GM12874 (cell line): ENCODE data around the gene UNC45A.

Experiments
- CTCF ChIP-seq: IDR thresholded peaks from 2 replicates; pipeline ENCODE4 v1.5.1; 2011; ENCODE audit warnings: low read depth, mild to moderate bottlenecking, control low read depth, low read length, moderate library complexity; ENCODE audit not compliant: insufficient read depth

The UNC45A gene

GRCh38 chr15:90950676-90951075 is 15.6 kb downstream of the UNC45A start:
- no peak for TF ChIP-seq CTCF

GRCh38 chr15:90952901-90953677 is 18.0 kb downstream of the UNC45A start:
- TF ChIP-seq CTCF: no peak

GRCh38 chr15:90953947-90954711 is 19.0 kb downstream of the UNC45A start:
- TF ChIP-seq CTCF: no peak

GRCh38 chr15:90954712-90955623 is 19.9 kb downstream of the UNC45A start, which contains the start of gene RCCD1:
TSS of gene RCCD1 (plus strand) at chr15:90954884. CDS start at chr15:90956735, 1,851 bp downstream.
- TF ChIP-seq CTCF: no peak

GRCh38 chr15:90955624-90956273 is 20.7 kb downstream of the UNC45A start:
- no peak for TF ChIP-seq CTCF

GRCh38 chr15:90956274-90957030 is 21.4 kb downstream of the UNC45A start:
- peak; percentile 79 for TF ChIP-seq CTCF
